GM12878 (cell line): Measurements from ENCODE around the gene KRTAP12-1. TPM values are rescaled to one million over a fixed set of nuclear protein-coding genes. Genes with fewer than 3 reads are reported as not detected.

Experiments
- ATAC-seq: fragments of 200-7000 bp; cut with Tn5 transposase; 3 replicates; pipeline ENCODE4 v1.9.1; 2020; ENCODE audit warnings: mild to moderate bottlenecking, moderate library complexity
- BruUV-seq: library from RNA; stranded (reverse); fragments of 400-500 nt; replicated peaks from 2 replicates; lab custom pipeline; 2021; lab: Mats Ljungman, UMichigan
- CTCF ChIA-PET: fragments of 300-600 bp; sonication (Branson Sonifier 250); formaldehyde crosslinking; extraction: SDS; loops from one replicate; lab custom pipeline; 2021; ENCODE audit warnings: inconsistent platforms; lab: Yijun Ruan, JAX
- POLR2A ChIA-PET: fragments of 350-600 bp; formaldehyde crosslinking; extraction: SDS; loops from one replicate; lab custom pipeline; 2021; ENCODE audit warnings: inconsistent platforms; lab: Charles Lee
- RAD21 ChIA-PET: fragments of 300-600 bp; sonication (Branson Sonifier 250); formaldehyde crosslinking; loops from one replicate; lab custom pipeline; 2023; ENCODE audit warnings: antibody characterized with exemption; ENCODE audit not compliant: unreplicated experiment; lab: Charles Lee
- SMC1A ChIA-PET: fragments of 300-600 bp; sonication (Branson Sonifier 250); formaldehyde crosslinking; loops from one replicate; lab custom pipeline; 2023; ENCODE audit not compliant: unreplicated experiment, uncharacterized antibody; lab: Charles Lee
- DNase-seq: peaks from one replicate; pipeline ENCODE4 v3.0.0-alpha.2; 2011; ENCODE audit warnings: low read depth, low spot score
- FAIRE-seq: peaks from 3 replicates; lab custom pipeline; 2011; peaks lifted over from hg19 to GRCh38; lab: Jason Lieb, UNC
- H2AFZ ChIP-seq: 2 replicates; pipeline ENCODE4 v1.6.0; 2011; ENCODE audit warnings: low read depth, low read length, control low read depth; ENCODE audit not compliant: control insufficient read depth
- H3K27ac ChIP-seq: 2 replicates; pipeline ENCODE4 v1.5.1; 2011; ENCODE audit warnings: control low read depth; ENCODE audit not compliant: control insufficient read depth, insufficient read depth
- H3K27me3 ChIP-seq, 2 experiments: replicated peaks in 1 of 2; 2 replicates each; pipeline versions ENCODE4 v1.6.0 to v1.6.1; 2011; ENCODE audit warnings: low read length in 1 of 2; ENCODE audit not compliant: control insufficient read depth in 2 of 2, insufficient read depth in 2 of 2
- H3K36me3 ChIP-seq, 2 experiments: 2 replicates each; pipeline ENCODE4 v1.5.1; 2011; ENCODE audit warnings: low read length in 1 of 2; ENCODE audit not compliant: control insufficient read depth in 2 of 2, insufficient read depth in 2 of 2
- H3K4me1 ChIP-seq: 2 replicates; pipeline ENCODE4 v1.6.1; 2011; ENCODE audit warnings: mild to moderate bottlenecking, low read length, moderate library complexity, mixed read lengths; ENCODE audit not compliant: control insufficient read depth, insufficient read depth
- H3K4me2 ChIP-seq: 2 replicates; pipeline ENCODE4 v1.6.0; 2011; ENCODE audit warnings: control low read depth; ENCODE audit not compliant: control insufficient read depth, insufficient read depth
- H3K4me3 ChIP-seq: fragments of 200-600 bp; sonication (generic); 2 replicates; pipeline ENCODE4 v1.5.1; 2016
- H3K79me2 ChIP-seq: 2 replicates; pipeline ENCODE4 v1.6.0; 2011; ENCODE audit warnings: low read length; ENCODE audit not compliant: control insufficient read depth, insufficient read depth
- H3K9ac ChIP-seq: 2 replicates; pipeline ENCODE4 v1.8.0; 2011; ENCODE audit warnings: low read length, control low read depth, mixed read lengths; ENCODE audit not compliant: control insufficient read depth, insufficient read depth
- H3K9me3 ChIP-seq: replicated peaks from 3 replicates; pipeline ENCODE4 v1.5.1; 2011; ENCODE audit warnings: mild to moderate bottlenecking, low read length; ENCODE audit not compliant: control insufficient read depth, insufficient read depth
- H4K20me1 ChIP-seq: 2 replicates; pipeline ENCODE4 v1.6.0; 2011; ENCODE audit not compliant: control insufficient read depth, insufficient read depth
- BACH1 ChIP-seq: fragments of 450-650 bp; IDR thresholded peaks from 2 replicates; pipeline ENCODE4 v1.6.1; 2017; ENCODE audit warnings: mild to moderate bottlenecking, borderline replicate concordance
- BMI1 ChIP-seq: fragments of 450-650 bp; IDR thresholded peaks from 2 replicates; pipeline ENCODE4 v1.6.1; 2016; ENCODE audit warnings: mild to moderate bottlenecking, moderate library complexity, borderline replicate concordance
- E4F1 ChIP-seq: fragments of 450-650 bp; IDR thresholded peaks from 2 replicates; pipeline ENCODE4 v1.6.1; 2018; ENCODE audit warnings: borderline replicate concordance, mild to moderate bottlenecking; ENCODE audit not compliant: partially characterized antibody
- ELK1 ChIP-seq: IDR thresholded peaks from 2 replicates; pipeline ENCODE4 v1.6.1; 2012; ENCODE audit warnings: low read depth, low read length, improper control_type of control experiment
- EP300 ChIP-seq, 2 experiments: fragments of 150-350 bp in 1 of 2; IDR thresholded peaks; 2 replicates each; pipeline ENCODE4 v1.6.1; 2011 to 2012; ENCODE audit warnings: low read depth in 2 of 2, low read length in 2 of 2, borderline replicate concordance in 1 of 2, improper control_type of control experiment in 1 of 2, inconsistent platforms in 1 of 2; ENCODE audit not compliant: control insufficient read depth in 1 of 2
- IKZF1 ChIP-seq: fragments of 450-650 bp; conservative IDR thresholded peaks from 2 replicates; pipeline ENCODE4 v1.6.1; 2017; ENCODE audit warnings: antibody characterized with exemption, mild to moderate bottlenecking
- NFIC ChIP-seq: IDR thresholded peaks from 2 replicates; pipeline ENCODE4 v1.6.1; 2012; ENCODE audit warnings: low read depth, mild to moderate bottlenecking, inconsistent platforms, low read length, moderate library complexity
- PAX5 ChIP-seq: IDR thresholded peaks from 2 replicates; pipeline ENCODE4 v1.6.1; 2011; ENCODE audit warnings: low read depth, low read length, borderline replicate concordance
- PML ChIP-seq: IDR thresholded peaks from 2 replicates; pipeline ENCODE4 v1.6.1; 2012; ENCODE audit warnings: low read length, inconsistent platforms
- TCF3 ChIP-seq: IDR thresholded peaks from 2 replicates; pipeline ENCODE4 v1.6.1; 2012; ENCODE audit warnings: low read depth, mild to moderate bottlenecking, low read length, borderline replicate concordance; ENCODE audit not compliant: insufficient read depth
- ZNF24 ChIP-seq: fragments of 450-650 bp; IDR thresholded peaks from 2 replicates; pipeline ENCODE4 v1.6.1; 2017; ENCODE audit warnings: antibody characterized with exemption, mild to moderate bottlenecking
- ZNF384 ChIP-seq: IDR thresholded peaks from 2 replicates; pipeline ENCODE4 v1.6.1; 2012; ENCODE audit warnings: low read depth, mild to moderate bottlenecking, low read length, improper control_type of control experiment, borderline replicate concordance
- WGBS: methylation state at CpG from one replicate; pipeline ENCODE4 v1.1.6; 2016; ENCODE audit warnings: low lambda C conversion rate; ENCODE audit not compliant: insufficient replicate concordance, insufficient coverage; ENCODE audit errors: missing lambda C conversion rate; 5-methylcytosine and 5-hydroxymethylcytosine counted together
- in situ Hi-C: fragments of 300-500 bp; cut with MboI; formaldehyde crosslinking; loops from 9 replicates; pipeline ENCODE4 v1.14.3; 2018; ENCODE audit warnings: mixed read lengths
- intact Hi-C: fragments of 100-400 bp; cut with micrococcal nuclease; formaldehyde crosslinking; loops from one replicate; pipeline ENCODE4 v1.14.2; 2022; ENCODE audit not compliant: unreplicated experiment
- polyA plus RNA-seq, 11 experiments: library from polyadenylated mRNA; depleted of rRNA in 4 of 11; unstranded in 6 of 11; stranded (reverse) in 5 of 11; fragments of >200 nt; fragmentation: Nextera tagmentation in 4 of 11; fragmentation: Illumina TruSeq in 1 of 11; extraction: Ambion mirVana in 4 of 11; extraction: Trizol in 1 of 11; gene quantifications; 1 replicate in 1 of 11; 2 replicates in 10 of 11; pipeline versions ENCODE4 v1.2.1 to v1.2.3, GENCODE V29; 2011 to 2016; ENCODE audit warnings: inconsistent platforms in 2 of 11, missing spikeins in 2 of 11, low read depth in 1 of 11
- total RNA-seq, 4 experiments: library from RNA; depleted of rRNA in 3 of 4; stranded (reverse); fragments of >200 nt in 3 of 4; fragmentation: Illumina TruSeq in 1 of 4; extraction: Trizol in 1 of 4; gene quantifications; 2 replicates each; pipeline versions ENCODE4 v1.2.1 to v1.2.3, GENCODE V29; 2013 to 2021
- TF ChIP-seq, protein P1 (sequence below): IDR thresholded peaks from 2 replicates; pipeline ENCODE4 v1.6.1; 2012; ENCODE audit warnings: low read depth, low read length, improper control_type of control experiment
- TF ChIP-seq, protein P2 (sequence below): IDR thresholded peaks from 2 replicates; pipeline ENCODE4 v1.6.1; 2011; ENCODE audit warnings: low read depth, mild to moderate bottlenecking, low read length, moderate library complexity, borderline replicate concordance; ENCODE audit errors: extremely low read depth

KRTAP12-1 gene
- total and polyA plus RNA-seq, 10 of the 15 experiments (the other 5 are each of a cell fraction or from before 2014, with no cell fraction given), result not detected

- TF ChIP-seq, protein P1, sequence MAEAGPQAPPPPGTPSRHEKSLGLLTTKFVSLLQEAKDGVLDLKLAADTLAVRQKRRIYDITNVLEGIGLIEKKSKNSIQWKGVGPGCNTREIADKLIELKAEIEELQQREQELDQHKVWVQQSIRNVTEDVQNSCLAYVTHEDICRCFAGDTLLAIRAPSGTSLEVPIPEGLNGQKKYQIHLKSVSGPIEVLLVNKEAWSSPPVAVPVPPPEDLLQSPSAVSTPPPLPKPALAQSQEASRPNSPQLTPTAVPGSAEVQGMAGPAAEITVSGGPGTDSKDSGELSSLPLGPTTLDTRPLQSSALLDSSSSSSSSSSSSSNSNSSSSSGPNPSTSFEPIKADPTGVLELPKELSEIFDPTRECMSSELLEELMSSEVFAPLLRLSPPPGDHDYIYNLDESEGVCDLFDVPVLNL, result no peak
- TF ChIP-seq, protein P2, sequence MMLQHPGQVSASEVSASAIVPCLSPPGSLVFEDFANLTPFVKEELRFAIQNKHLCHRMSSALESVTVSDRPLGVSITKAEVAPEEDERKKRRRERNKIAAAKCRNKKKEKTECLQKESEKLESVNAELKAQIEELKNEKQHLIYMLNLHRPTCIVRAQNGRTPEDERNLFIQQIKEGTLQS, result no peak
- TF ChIP-seq BACH1 (no peak), ELK1 (no peak), PAX5 (no peak)
Observed at GRCh38 chr21:44710294-44710665, 28.3 kb upstream of the KRTAP12-1 start (continued).

- Histone ChIP-seq H3K36me3 (no peaks in the 10 kb centered on the region), H4K20me1 (no peaks in the 10 kb centered on the region), H3K27me3 (peaks cover 12 to 18% of the 10 kb centered on the region in 2 experiments; a peak in 3 of 4 replicates), H3K9me3 (peaks cover 6% of the 10 kb centered on the region; the same call in 1 of the 3 replicates), H3K4me1 (no peaks in the 10 kb centered on the region), H3K9ac (no peak overlapping the region), H3K4me3 (no peak overlapping the region), H3K79me2 (no peaks in the 10 kb centered on the region), H3K27ac (no peak overlapping the region), H3K4me2 (no peak overlapping the region), H2AFZ (no peak overlapping the region)
- intact Hi-C loops (no loop called here), in situ Hi-C loops (no loop called here)
- ChIA-PET POLR2A (no interaction called here), SMC1A (no interaction called here), CTCF (no interaction called here), RAD21 (no interaction called here)
- 2% methylated on average over 42 of the region's 45 CpGs for WGBS
- ATAC-seq (no peak), FAIRE-seq (no peak), DNase-seq (no peak)
- no TSS peak for BruUV-seq
- no peak for TF ChIP-seq E4F1
- TF ChIP-seq EP300 (IDR thresholded peaks at IDR 0.05; ENCODE audit: borderline replicate concordance in 1 of 2, control insufficient read depth in 1 of 2, low read depth in 2 of 2, low read length in 2 of 2), result no peak
- TF ChIP-seq BMI1, result no peak
- no peak for TF ChIP-seq BACH1
- no peak for TF ChIP-seq ZNF24
- TF ChIP-seq NFIC, result no peak
- TF ChIP-seq TCF3, result no peak
- no peak for TF ChIP-seq ZNF384
- no peak for TF ChIP-seq PML
- no peak for TF ChIP-seq IKZF1
Observed at GRCh38 chr21:44709426-44710293, 27.7 kb upstream of the KRTAP12-1 start.
